Pancreas (tissue), 10 donors: Measurements from ENCODE around the gene RAB5IF. TPM values are rescaled to one million over a fixed set of nuclear protein-coding genes. Genes with fewer than 3 reads are reported as not detected.

ENCODE experiments used
- ATAC-seq, 4 donors: fragments of 200-7000 bp; cut with Tn5 transposase; one replicate each; pipeline versions ENCODE4 v1.8.0 to v1.9.1; 2020; ENCODE audit warnings: mild to moderate bottlenecking in 4 of 4, moderate library complexity in 4 of 4
- DNase-seq, 6 donors: peaks; one replicate each; pipeline ENCODE4 v3.0.0-alpha.2; 2020
- FAIRE-seq: peaks from 2 replicates; lab custom pipeline; 2012; peaks lifted over from hg19 to GRCh38; lab: Jason Lieb, UNC
- H3K27ac ChIP-seq, 4 donors: fragments of 200-600 bp; sonication (generic); 1 replicate in 3 of 4; 2 replicates in 1 of 4; pipeline versions ENCODE4 v1.5.0 to v1.8.0; 2020
- H3K27me3 ChIP-seq, 4 donors: fragments of 200-600 bp; one replicate each; pipeline ENCODE4 v1.8.0; 2021
- H3K36me3 ChIP-seq, 3 donors: fragments of 200-600 bp; sonication (generic) in 1 of 3; one replicate each; pipeline versions ENCODE4 v1.5.0 to v1.8.0; 2020 to 2021
- H3K4me1 ChIP-seq, 3 donors: fragments of 200-600 bp; one replicate each; pipeline ENCODE4 v1.8.0; 2021
- H3K4me3 ChIP-seq, 4 donors: fragments of 200-600 bp; sonication (generic) in 2 of 4; one replicate each; pipeline versions ENCODE4 v1.5.0 to v1.8.0; 2020 to 2021
- H3K9me3 ChIP-seq, 4 donors: fragments of 200-600 bp; one replicate each; pipeline ENCODE4 v1.8.0; 2021
- CTCF ChIP-seq, 4 donors: fragments of 200-600 bp; sonication (generic) in 3 of 4; IDR thresholded peaks; one replicate each; pipeline versions ENCODE4 v1.5.0 to v1.8.0; 2021; ENCODE audit warnings: antibody characterized with exemption in 4 of 4
- WGBS, 2 donors: extraction: QIAGEN DNeasy Blood & Tissue Kit; methylation state at CpG; one replicate each; pipeline ENCODE4 v1.1.7; 2013; 5-methylcytosine and 5-hydroxymethylcytosine counted together
- intact Hi-C, 3 donors: fragments of 100-400 bp; cut with DNase I; formaldehyde crosslinking; loops; one replicate each; pipeline versions ENCODE4 v1.11.1 to v1.14.2; 2022
- polyA plus RNA-seq, 2 donors: library from polyadenylated mRNA; stranded (reverse); fragments of 200-250 nt; gene quantifications; one replicate each; pipeline ENCODE4 v1.2.3, GENCODE V29; 2013
- total RNA-seq, 6 donors: library from RNA; stranded (reverse); fragmentation: NEBNext Ultra II Directional in 4 of 6; extraction: Animal tissue kit (Norgen Biotek cat#: 25700) in 4 of 6; gene quantifications; one replicate each; pipeline versions ENCODE4 v1.2.1 to v1.2.4, GENCODE V29; 2021 to 2023
- donor health status: healthy with polysubstance abuse.
- donor health status: DM: no; HTN: no; CAD: no; lungs with moderate emphysema.
- donor health status: DM: no; HTN: no; CAD: no.
- donor health status: control.
- donor health status: control.
- donor health status: Bipolar disorder and iron deficiency.
- donor health status: DM: yes; HTN: yes; CAD: no.
- donor health status: DM: no; HTN: no; CAD: no.
- donor health status: DM: no; HTN: no; CAD: no.
- donor health status: DM: yes; HTN: yes; CAD: no.

Gene RAB5IF
- total and polyA plus RNA-seq, 8 donors, result 22.2 to 45.1 (median 30.0) TPM

GRCh38 chr20:36646678-36647077, 41.1 kb downstream of the RAB5IF start:
- FAIRE-seq (no peak), DNase-seq (no peak), ATAC-seq (no peak)
- Histone ChIP-seq H3K4me1 (no peaks in the 10 kb centered on the region), H3K9me3 (no peaks in the 10 kb centered on the region), H3K27ac (no peak overlapping the region), H3K27me3 (no peaks in the 10 kb centered on the region), H3K4me3 (no peak overlapping the region), H3K36me3 (no peaks in the 10 kb centered on the region)
- intact Hi-C loops, result no loop called here
- no peak for TF ChIP-seq CTCF (IDR thresholded peaks at IDR 0.05)
- 82 to 88% methylated on average over 3 of the region's 3 CpGs for WGBS, 2 donors

GRCh38 chr20:36647196-36648121, 41.9 kb downstream of the RAB5IF start:
- no peaks in the 10 kb centered on the region for H3K27me3 ChIP-seq
- FAIRE-seq, result no peak
- TF ChIP-seq CTCF (IDR thresholded peaks at IDR 0.05), result no peak

GRCh38 chr20:36653456-36653855, 47.9 kb downstream of the RAB5IF start:
- H3K4me3 ChIP-seq, result no peak overlapping the region
- intact Hi-C loops, result no loop called here
- no peak for TF ChIP-seq CTCF (IDR thresholded peaks at IDR 0.05)

More at GRCh38 chr20:36647196-36648121, 41.9 kb downstream of the RAB5IF start:
- WGBS, 2 donors, result 57 to 62% methylated on average over 8 of the region's 8 CpGs
- Histone ChIP-seq H3K36me3 (no peaks in the 10 kb centered on the region), H3K4me1 (no peaks in the 10 kb centered on the region), H3K4me3 (no peak overlapping the region), H3K27ac (no peak overlapping the region), H3K9me3 (no peaks in the 10 kb centered on the region)
- intact Hi-C loops, result no loop called here
- ATAC-seq (no peak), DNase-seq (no peak)

GRCh38 chr20:36654506-36654905, 48.9 kb downstream of the RAB5IF start:
- no peak overlapping the region for H3K4me3 ChIP-seq
- TF ChIP-seq CTCF (IDR thresholded peaks at IDR 0.05), result no peak
- DNase-seq (no peak), FAIRE-seq (no peak), ATAC-seq (no peak)
- intact Hi-C loops, result no loop called here
- no peaks in the 10 kb centered on the region for H3K27me3 ChIP-seq
- H3K27ac ChIP-seq, result no peak overlapping the region
- no peaks in the 10 kb centered on the region for H3K4me1 ChIP-seq
- H3K9me3 ChIP-seq, result no peaks in the 10 kb centered on the region
- 94 to 96% methylated on average over 8 of the region's 8 CpGs for WGBS, 2 donors
- H3K36me3 ChIP-seq, result no peaks in the 10 kb centered on the region

More at GRCh38 chr20:36653456-36653855, 47.9 kb downstream of the RAB5IF start:
- 88 to 90% methylated on average over 9 of the region's 9 CpGs for WGBS, 2 donors
- no peak overlapping the region for H3K27ac ChIP-seq
- no peaks in the 10 kb centered on the region for H3K9me3 ChIP-seq
- DNase-seq, result no peak
- ATAC-seq, result no peak
- no peak for FAIRE-seq
- H3K36me3 ChIP-seq, result no peaks in the 10 kb centered on the region
- H3K4me1 ChIP-seq, result no peaks in the 10 kb centered on the region
- no peaks in the 10 kb centered on the region for H3K27me3 ChIP-seq

- Histone ChIP-seq H3K4me3 (no peak overlapping the region), H3K4me1 (no peaks in the 10 kb centered on the region), H3K36me3 (no peaks in the 10 kb centered on the region), H3K27ac (no peak overlapping the region), H3K27me3 (no peaks in the 10 kb centered on the region), H3K9me3 (no peaks in the 10 kb centered on the region)
- TF ChIP-seq CTCF (IDR thresholded peaks at IDR 0.05), result no peak
- DNase-seq (no peak), FAIRE-seq (no peak), ATAC-seq (no peak)
- 94% methylated on average over 3 of the region's 3 CpGs for WGBS, 2 donors
- intact Hi-C loops, result no loop called here
Observed at GRCh38 chr20:36655004-36655403, 49.4 kb downstream of the RAB5IF start.
